MM.1S (cell line): ENCODE measurements around the gene ELK3.

Source experiments
- DNase-seq: peaks from one replicate; pipeline ENCODE4 v3.0.0-alpha.2; 2015
- H2AFZ ChIP-seq: fragments of 300-600 bp; sonication (generic); 2 replicates; pipeline ENCODE4 v1.6.0; 2016; ENCODE audit warnings: antibody characterized with exemption, low read length
- H3F3A ChIP-seq: fragments of 300-600 bp; sonication (generic); 2 replicates; pipeline ENCODE4 v1.6.1; 2016; ENCODE audit warnings: mild to moderate bottlenecking, antibody characterized with exemption, low read length, moderate library complexity, mixed read lengths; ENCODE audit not compliant: insufficient read depth
- H3K27ac ChIP-seq: fragments of 300-600 bp; sonication (generic); 2 replicates; pipeline ENCODE4 v1.5.1; 2016; ENCODE audit warnings: mild to moderate bottlenecking, low read length
- H3K27me3 ChIP-seq: fragments of 300-600 bp; sonication (generic); replicated peaks from 2 replicates; pipeline ENCODE4 v1.6.0; 2016; ENCODE audit warnings: low read length; ENCODE audit not compliant: insufficient read depth
- H3K36me3 ChIP-seq: fragments of 300-600 bp; sonication (generic); replicated peaks from 2 replicates; pipeline ENCODE4 v1.6.1; 2016; ENCODE audit warnings: mild to moderate bottlenecking, low read length, mixed read lengths; ENCODE audit not compliant: insufficient read depth
- H3K4me1 ChIP-seq: fragments of 300-600 bp; sonication (generic); 2 replicates; pipeline ENCODE4 v1.6.1; 2016; ENCODE audit warnings: low read length, mixed read lengths
- H3K4me2 ChIP-seq: fragments of 300-600 bp; sonication (generic); 2 replicates; pipeline ENCODE4 v1.6.0; 2016; ENCODE audit warnings: low read depth, low read length
- H3K4me3 ChIP-seq: fragments of 300-600 bp; sonication (generic); 2 replicates; pipeline ENCODE4 v1.5.1; 2016; ENCODE audit warnings: low read length, mixed read lengths
- H3K79me2 ChIP-seq: fragments of 300-600 bp; sonication (generic); 2 replicates; pipeline ENCODE4 v1.6.1; 2016; ENCODE audit warnings: mixed run types, low read length, mixed read lengths
- H3K9ac ChIP-seq: fragments of 300-600 bp; sonication (generic); 2 replicates; pipeline ENCODE4 v1.6.1; 2016; ENCODE audit warnings: low read length, mixed read lengths
- H3K9me2 ChIP-seq: fragments of 300-600 bp; sonication (generic); replicated peaks from 2 replicates; pipeline ENCODE4 v1.6.1; 2016; ENCODE audit warnings: mild to moderate bottlenecking, low read length, mixed read lengths; ENCODE audit not compliant: insufficient read depth
- H3K9me3 ChIP-seq: fragments of 300-600 bp; sonication (generic); replicated peaks from 2 replicates; pipeline ENCODE4 v1.6.1; 2016; ENCODE audit warnings: mild to moderate bottlenecking, low read length, mixed read lengths; ENCODE audit not compliant: insufficient read depth
- H4K20me1 ChIP-seq: fragments of 300-600 bp; sonication (generic); 2 replicates; pipeline ENCODE4 v1.6.1; 2016; ENCODE audit warnings: mild to moderate bottlenecking, low read length, moderate library complexity, mixed read lengths; ENCODE audit not compliant: insufficient read depth
- EZH2 ChIP-seq: fragments of 300-600 bp; sonication (generic); optimal IDR thresholded peaks from 2 replicates; pipeline ENCODE3; 2017; ENCODE audit warnings: low read depth, mild to moderate bottlenecking, antibody characterized with exemption, low read length, mixed read lengths
- EZH2phosphoT487 ChIP-seq: fragments of 300-600 bp; sonication (generic); IDR thresholded peaks from 2 replicates; pipeline ENCODE4 v1.6.1; 2018; ENCODE audit warnings: antibody characterized with exemption, low read length
- TF ChIP-seq, protein P1 (sequence below): fragments of 300-600 bp; sonication (generic); IDR thresholded peaks from 2 replicates; pipeline ENCODE4 v1.5.1; 2016; ENCODE audit warnings: antibody characterized with exemption, low read length, mixed read lengths

ELK3 gene

DNA sequence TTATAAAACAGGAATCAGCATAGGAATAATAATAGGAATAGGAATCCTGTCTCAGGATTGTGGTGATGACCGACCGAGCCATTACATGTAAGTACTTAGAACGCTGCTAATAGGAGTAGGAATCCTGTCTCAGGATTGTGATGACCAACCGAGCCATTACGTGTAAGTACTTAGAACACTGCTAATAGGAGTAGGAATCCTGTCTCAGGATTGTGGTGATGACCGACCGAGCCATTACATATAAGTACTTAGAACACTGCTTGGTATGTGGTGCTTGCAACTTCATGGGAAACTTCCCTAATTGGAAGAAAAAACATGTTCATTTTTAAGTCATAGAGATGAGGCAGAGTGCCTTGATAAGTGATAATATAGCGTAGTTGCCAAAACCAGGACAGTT is 30.0 kb downstream of the ELK3 start:
- Histone ChIP-seq H3K27me3 (no peaks in the 10 kb centered on the region), H3K4me2 (no peak overlapping the region), H3F3A (no peaks in the 10 kb centered on the region), H3K79me2 (peaks cover 97% of the 10 kb centered on the region), H3K9ac (no peak overlapping the region), H3K4me3 (no peak overlapping the region), H3K9me2 (no peaks in the 10 kb centered on the region), H3K36me3 (peaks cover 2% of the 10 kb centered on the region; the same call in 1 of the 2 replicates), H2AFZ (no peak overlapping the region), H3K4me1 (no peaks in the 10 kb centered on the region), H3K9me3 (no peaks in the 10 kb centered on the region), H3K27ac (no peak overlapping the region), H4K20me1 (no peaks in the 10 kb centered on the region; the same call in 1 of the 2 replicates)
- TF ChIP-seq, protein P1, sequence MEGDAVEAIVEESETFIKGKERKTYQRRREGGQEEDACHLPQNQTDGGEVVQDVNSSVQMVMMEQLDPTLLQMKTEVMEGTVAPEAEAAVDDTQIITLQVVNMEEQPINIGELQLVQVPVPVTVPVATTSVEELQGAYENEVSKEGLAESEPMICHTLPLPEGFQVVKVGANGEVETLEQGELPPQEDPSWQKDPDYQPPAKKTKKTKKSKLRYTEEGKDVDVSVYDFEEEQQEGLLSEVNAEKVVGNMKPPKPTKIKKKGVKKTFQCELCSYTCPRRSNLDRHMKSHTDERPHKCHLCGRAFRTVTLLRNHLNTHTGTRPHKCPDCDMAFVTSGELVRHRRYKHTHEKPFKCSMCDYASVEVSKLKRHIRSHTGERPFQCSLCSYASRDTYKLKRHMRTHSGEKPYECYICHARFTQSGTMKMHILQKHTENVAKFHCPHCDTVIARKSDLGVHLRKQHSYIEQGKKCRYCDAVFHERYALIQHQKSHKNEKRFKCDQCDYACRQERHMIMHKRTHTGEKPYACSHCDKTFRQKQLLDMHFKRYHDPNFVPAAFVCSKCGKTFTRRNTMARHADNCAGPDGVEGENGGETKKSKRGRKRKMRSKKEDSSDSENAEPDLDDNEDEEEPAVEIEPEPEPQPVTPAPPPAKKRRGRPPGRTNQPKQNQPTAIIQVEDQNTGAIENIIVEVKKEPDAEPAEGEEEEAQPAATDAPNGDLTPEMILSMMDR: no peak
- TF ChIP-seq EZH2 (no peak), EZH2phosphoT487 (no peak)
- no peak for DNase-seq

DNA sequence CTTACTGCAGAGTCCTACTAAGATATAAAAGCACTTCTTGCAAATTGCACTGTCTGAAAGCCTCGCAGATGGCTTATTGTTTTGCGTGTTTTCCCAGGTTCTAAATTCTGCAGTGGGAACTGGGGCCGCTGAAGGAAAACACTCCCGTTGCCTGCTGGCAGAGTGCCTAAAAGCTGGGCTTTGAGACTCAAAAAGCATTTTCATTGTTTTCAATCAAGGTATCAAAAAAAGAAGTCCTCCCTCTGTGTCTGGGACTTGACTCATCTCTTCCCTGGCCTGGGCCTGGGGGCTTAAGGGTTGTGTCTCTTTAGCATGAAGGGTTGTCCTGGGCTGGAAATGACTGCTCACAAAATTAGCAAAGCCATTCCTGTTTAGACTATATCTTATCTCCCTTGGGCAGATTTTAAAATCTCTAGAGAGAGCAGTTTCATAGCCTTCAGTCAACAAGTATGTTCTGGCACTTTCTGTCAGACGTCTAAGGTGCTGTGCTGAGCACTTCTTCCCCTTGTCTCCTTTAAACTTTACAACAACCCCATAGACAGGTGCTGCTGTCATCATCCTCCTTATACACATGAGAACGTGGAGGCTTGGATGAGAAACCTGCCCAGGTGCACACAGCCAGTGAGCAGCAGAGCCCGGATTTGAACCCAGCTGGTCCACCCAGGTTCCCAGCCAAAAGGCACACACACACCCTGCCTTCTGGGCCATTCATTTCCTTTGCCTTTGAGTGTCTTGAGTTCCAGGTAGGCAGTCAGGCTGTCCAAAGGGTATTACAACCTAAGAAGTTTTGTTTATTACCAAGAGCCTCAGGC is 31.1 kb downstream of the ELK3 start:
- Histone ChIP-seq H3K4me2 (no peak overlapping the region), H3K27ac (no peak overlapping the region; the same call in 1 of the 2 replicates), H3K27me3 (no peaks in the 10 kb centered on the region), H3K9me2 (no peaks in the 10 kb centered on the region), H3K9ac (no peak overlapping the region), H3K4me1 (no peaks in the 10 kb centered on the region), H3K36me3 (peaks cover 2% of the 10 kb centered on the region; the same call in 1 of the 2 replicates), H4K20me1 (no peaks in the 10 kb centered on the region; the same call in 1 of the 2 replicates), H3K4me3 (no peak overlapping the region), H3K79me2 (peaks cover 97% of the 10 kb centered on the region), H3F3A (no peaks in the 10 kb centered on the region), H2AFZ (no peak overlapping the region), H3K9me3 (no peaks in the 10 kb centered on the region)
- no peak for TF ChIP-seq EZH2phosphoT487
- TF ChIP-seq EZH2: no peak
- TF ChIP-seq, protein P1: no peak
- DNase-seq: peak; percentile 27

DNA sequence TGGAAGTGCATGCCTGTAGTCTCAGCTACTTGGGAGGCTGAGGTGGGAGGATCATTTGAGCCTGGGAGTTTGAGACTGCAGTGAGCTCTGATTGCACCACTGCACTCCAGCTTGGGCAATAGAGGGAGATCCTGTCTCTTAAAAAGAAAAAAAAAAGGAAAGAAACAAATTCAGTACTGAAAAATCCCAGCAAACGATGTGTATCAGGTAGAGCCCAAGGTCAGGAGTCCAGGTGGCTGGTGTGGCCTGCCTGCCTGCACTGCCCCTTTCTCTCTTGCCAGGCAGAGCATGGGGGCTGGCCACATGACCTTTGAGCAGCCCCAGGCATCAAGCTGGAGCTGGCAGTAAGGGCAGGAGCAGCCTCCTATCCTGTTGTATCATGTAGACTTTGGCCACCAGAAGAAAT is 31.8 kb downstream of the ELK3 start:
- TF ChIP-seq EZH2: no peak
- TF ChIP-seq, protein P1: no peak
- TF ChIP-seq EZH2phosphoT487: no peak
- no peak overlapping the region for H3K27ac ChIP-seq
- H3K4me2 ChIP-seq: no peak overlapping the region
- peaks cover 97% of the 10 kb centered on the region for H3K79me2 ChIP-seq
- H2AFZ ChIP-seq: no peak overlapping the region
- no peak for DNase-seq
- no peak overlapping the region for H3K9ac ChIP-seq
- H3K36me3 ChIP-seq: peaks cover 2% of the 10 kb centered on the region; the same call in 1 of the 2 replicates
- no peaks in the 10 kb centered on the region for H3F3A ChIP-seq
- no peaks in the 10 kb centered on the region; the same call in 1 of the 2 replicates for H4K20me1 ChIP-seq
- H3K9me2 ChIP-seq: no peaks in the 10 kb centered on the region
- no peaks in the 10 kb centered on the region for H3K4me1 ChIP-seq
- no peak overlapping the region for H3K4me3 ChIP-seq
- H3K27me3 ChIP-seq: no peaks in the 10 kb centered on the region
- no peaks in the 10 kb centered on the region for H3K9me3 ChIP-seq
